OCI-LY1 (cell line): ENCODE data around the gene SLC22A1.

Source experiments
- EZH2 ChIP-seq: fragments of 200-600 bp; sonication (generic), shearing (Covaris generic); IDR thresholded peaks from 2 replicates; pipeline ENCODE4 v1.8.0; 2017; ENCODE audit warnings: borderline replicate concordance, mixed run types, mild to moderate bottlenecking, antibody characterized with exemption, low read length, moderate library complexity, mixed read lengths
- TF ChIP-seq, protein P1 (sequence below): fragments of 200-600 bp; sonication (generic), shearing (Covaris generic); IDR thresholded peaks from 2 replicates; pipeline ENCODE4 v1.5.1; 2017; ENCODE audit warnings: mild to moderate bottlenecking, antibody characterized with exemption, low read length, moderate library complexity, mixed read lengths

GRCh38 chr6:160121981-160122380, 366 bp downstream of the SLC22A1 start:
- TF ChIP-seq, protein P1, sequence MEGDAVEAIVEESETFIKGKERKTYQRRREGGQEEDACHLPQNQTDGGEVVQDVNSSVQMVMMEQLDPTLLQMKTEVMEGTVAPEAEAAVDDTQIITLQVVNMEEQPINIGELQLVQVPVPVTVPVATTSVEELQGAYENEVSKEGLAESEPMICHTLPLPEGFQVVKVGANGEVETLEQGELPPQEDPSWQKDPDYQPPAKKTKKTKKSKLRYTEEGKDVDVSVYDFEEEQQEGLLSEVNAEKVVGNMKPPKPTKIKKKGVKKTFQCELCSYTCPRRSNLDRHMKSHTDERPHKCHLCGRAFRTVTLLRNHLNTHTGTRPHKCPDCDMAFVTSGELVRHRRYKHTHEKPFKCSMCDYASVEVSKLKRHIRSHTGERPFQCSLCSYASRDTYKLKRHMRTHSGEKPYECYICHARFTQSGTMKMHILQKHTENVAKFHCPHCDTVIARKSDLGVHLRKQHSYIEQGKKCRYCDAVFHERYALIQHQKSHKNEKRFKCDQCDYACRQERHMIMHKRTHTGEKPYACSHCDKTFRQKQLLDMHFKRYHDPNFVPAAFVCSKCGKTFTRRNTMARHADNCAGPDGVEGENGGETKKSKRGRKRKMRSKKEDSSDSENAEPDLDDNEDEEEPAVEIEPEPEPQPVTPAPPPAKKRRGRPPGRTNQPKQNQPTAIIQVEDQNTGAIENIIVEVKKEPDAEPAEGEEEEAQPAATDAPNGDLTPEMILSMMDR = no peak
- TF ChIP-seq EZH2 = no peak
